ENCODE data around the gene XPNPEP2.
A peak's percentile ranks its signal among the peaks of the same experiment; 100 is the strongest.
"Not testable (repeated sequence)": the region's sequence is repeated elsewhere in the genome, so short reads cannot be mapped to it uniquely, and the experiment has no call there.

Gene XPNPEP2

DNA sequence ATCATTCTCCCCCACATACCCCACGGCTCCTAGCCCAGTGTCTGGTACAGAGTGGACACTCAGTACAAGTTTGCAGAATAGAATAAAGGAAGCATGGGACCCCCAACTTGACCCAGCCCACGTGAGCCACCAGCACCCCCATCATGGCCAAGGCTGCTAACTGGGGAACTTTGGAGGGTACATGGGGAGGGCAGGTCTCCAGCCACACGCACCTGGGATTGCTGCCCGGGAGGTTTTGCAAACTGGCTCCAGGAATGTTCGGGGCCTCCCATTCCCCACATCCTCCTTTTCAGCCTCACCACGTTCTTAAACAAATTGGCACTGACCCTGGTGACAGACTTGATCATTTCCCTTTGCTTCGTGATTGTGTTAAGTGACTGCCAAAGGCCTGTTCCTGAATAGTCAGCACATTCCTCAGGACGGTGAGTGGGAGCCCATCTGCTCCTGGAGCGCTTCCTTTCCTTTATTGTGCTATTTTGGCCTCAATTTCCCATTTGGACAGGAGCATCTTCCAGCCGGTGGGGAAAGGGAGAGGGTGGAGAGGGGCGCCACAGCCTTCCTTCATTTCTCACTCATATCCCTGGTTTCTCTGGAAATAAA, 18.7 kb upstream of the XPNPEP2 start:
- no peak for DNase-seq (ENCODE audit: low spot score)

DNA sequence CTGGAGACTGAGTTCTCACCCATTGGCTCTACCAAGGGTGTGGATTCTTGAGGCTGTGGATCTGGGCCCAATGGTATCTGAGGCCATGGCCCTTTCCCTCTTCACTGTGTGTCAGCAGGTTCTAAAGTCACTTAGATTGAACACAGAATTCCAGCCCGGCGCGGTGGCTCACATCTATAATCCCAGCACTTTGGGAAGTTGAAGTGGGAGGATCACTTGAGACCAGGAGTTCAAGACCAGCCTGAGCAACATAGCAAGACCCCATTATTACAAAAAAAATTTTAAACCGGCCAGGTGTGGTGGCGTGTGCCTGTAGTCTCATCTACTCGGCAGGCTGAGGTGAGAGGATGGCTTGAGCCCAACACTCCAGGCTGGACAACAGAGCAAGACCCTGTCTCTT, 18.0 kb upstream of the XPNPEP2 start:
- DNase-seq (ENCODE audit: low spot score), result no peak

DNA sequence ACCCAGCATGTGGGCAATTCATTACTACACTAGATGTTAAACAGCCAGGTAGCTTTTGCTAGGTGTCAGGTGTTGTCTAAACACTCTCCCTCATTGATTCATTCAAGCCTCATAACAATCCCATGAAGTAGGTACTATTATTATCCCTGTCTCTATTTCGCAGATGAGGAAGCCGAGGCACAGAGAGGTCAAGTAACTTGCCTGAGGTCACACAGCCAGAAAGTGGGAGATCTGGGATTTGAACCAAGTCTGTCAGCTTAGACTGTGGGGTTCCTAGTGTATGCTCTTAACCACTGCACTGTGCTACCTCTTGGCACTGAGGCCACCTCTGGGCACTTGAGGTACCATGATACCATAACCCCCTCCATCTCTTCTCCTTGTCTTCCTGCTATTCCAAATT, 17.4 kb upstream of the XPNPEP2 start:
- no peak for DNase-seq (ENCODE audit: low spot score)

DNA sequence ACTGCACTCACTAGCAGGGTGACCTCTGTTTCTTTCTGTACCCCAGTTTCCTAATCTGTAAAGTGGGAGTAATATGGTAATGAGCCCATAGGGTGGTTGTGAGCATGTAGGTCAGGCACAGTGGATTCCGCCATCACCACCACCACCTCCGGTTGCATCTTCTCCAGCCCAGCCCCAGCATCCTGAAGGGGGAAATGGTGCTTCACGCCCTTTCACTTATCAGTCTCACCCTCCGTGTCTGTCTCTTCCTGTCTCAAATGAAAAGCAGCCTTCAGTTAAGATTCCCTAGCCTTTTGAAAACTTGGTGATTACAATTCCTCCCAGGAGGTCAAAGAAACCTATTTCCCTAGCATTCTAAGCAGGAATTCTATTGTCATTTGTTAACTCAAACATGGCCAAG, 16.9 kb upstream of the XPNPEP2 start:
- DNase-seq (ENCODE audit: low spot score), result no peak

DNA sequence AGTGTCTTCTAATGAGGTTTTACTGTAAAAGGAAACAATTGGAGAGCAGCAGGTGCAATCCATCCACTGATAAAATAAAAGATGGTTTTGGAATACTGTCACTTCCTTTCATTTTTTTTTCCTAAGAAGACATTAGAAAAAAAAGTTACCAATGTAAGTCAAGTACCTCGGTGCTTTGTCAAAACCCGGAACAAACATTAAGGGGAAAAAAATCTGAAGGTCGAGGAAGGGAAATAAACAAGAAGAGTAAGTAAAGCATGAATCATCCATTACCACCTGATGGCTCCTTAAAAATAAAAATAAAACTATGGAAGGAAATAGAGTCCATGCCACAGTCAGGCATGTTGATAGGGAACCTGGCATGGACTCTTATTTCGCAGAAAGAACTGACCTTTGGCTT, 15.3 kb upstream of the XPNPEP2 start:
- no peak for DNase-seq (ENCODE audit: low spot score)

DNA sequence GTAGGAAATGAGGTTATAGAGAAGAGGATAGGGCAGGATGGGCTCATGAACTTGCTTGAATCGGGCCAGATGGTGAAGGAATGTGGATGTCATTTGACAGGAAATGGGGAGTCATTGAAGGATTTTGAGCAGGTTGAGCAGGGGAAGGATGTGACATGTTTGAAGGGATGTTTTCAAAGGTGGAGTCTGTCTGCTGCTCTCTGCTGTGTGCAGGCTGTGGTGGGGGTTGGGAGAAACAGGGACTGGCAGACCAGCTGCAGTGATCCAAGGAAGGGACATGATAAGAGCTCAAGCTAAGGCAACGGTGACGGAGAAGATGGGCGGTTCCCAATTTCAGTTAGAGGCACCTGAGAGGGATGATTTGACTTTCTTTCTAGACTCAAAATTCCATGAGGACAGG, 14.0 kb upstream of the XPNPEP2 start:
- no peak for DNase-seq (ENCODE audit: low spot score)

DNA sequence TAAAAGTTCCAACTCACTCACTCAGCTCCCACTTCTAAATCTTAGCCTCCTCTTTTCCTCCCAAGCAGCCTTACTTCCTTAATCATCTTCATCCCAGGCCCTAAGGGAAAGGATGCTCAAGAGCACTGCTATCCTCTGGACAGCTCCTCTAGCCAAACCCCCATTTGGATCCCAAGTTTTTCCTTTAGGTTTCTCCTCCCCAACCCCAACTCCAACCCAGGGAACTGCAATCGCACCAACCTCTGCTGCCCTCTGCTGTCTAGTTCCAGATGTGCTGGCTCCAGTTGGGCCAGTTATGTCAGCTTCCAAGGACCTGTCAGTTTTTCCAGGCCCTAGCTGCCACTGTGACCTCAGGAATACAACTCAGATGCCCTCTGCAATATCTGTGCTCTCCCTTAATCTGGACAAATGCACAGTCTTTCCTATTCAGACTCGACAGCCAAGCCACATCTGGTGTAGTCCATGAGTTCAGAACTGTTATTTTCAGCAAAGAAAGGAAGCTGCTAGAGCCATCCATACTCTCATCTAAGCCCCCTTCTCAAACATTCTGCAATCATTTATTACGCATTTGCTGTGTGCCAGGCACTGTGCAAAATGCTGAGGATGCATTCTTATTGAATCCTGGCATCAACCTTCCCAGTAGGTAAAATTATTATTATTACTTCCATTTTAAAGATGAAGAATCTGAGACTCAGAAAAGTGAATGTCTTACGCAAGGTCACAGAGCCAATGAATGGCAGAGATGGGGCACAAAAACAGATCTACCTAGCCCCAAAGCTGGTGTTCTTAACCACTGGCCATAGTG, 12.3 kb upstream of the XPNPEP2 start:
- peak; percentile 27 for DNase-seq (ENCODE audit: low spot score)

DNA sequence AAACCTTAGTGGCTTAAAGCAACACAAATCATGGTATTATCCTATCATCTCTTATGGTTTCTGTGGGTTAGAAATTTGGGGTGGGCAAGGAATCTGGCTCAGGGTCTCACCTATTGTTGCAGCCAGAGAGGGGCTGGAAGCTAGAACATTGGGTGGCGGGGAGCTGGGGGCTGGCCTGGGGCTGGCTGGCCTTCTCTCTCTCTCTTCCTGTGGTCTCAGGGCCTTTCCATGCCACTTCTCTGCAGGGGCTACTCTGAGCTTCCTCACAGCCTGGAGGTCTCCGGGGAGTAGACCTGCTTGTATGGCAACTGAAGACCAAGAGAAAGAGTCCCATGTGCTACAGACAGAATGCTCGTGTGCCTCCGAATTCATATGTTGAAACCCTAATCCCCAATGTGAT, 10.7 kb upstream of the XPNPEP2 start:
- DNase-seq (ENCODE audit: low spot score), result no peak

DNA sequence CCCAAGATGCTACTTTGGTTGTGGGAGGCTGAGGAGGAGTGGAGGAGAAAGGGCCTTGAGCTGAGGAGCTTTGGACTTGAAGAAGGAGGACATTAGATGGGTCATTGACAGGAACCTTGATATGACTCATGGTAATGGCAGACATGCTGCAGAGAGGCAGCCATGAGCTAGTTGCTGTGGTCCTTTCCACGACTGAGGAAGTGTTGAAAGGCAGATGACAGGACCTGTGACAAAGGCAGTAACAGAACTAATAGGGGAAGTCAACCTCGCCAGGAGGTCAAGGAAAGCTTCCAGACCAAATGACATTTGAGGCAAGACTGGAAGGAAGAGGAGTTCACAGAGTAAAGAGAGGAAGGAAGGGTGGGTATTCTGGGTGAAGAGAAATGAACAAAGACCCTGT, 7.6 kb upstream of the XPNPEP2 start:
- no peak for DNase-seq (ENCODE audit: low spot score)

DNA sequence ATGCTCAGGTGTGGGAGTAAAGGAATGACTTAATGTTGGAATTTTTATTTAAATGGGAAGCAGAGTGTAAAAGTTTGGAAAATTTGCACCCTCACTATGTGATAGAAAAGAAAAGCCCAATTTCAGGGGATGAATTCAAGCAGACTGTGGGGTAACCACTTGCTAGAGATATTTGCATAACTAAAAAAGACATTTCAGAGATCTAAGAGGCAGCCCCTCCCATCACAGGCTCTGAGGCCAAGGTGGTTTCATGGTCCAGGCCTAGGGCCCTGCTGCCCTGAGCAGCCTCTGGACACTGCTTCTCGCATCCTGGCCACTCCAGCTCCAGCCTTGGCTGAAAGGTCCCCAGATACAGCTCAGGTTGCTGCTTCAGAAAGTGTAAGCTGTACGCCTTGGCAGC, 5.9 kb upstream of the XPNPEP2 start:
- no peak for DNase-seq (ENCODE audit: low spot score)

DNA sequence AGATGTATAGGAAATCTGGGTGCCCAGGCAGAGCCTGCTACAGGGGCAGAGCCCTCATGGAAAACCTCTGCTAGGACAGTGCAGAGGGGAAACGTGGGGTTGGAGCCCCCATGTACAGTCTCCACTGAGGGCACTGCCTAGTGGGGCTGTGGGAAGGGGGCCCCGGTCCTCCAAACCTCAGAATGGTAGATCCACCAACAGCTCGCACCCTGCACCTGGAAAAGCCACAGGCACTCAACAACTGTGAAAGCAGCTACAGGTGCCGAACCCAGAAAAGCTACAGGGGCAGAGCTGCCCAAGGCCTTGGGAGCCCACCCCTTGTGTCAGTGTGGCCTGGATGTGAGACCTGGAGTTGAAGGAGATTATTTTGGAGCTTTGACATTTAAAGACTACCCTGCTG, 5.4 kb upstream of the XPNPEP2 start:
- no peak for DNase-seq (ENCODE audit: low spot score)

DNA sequence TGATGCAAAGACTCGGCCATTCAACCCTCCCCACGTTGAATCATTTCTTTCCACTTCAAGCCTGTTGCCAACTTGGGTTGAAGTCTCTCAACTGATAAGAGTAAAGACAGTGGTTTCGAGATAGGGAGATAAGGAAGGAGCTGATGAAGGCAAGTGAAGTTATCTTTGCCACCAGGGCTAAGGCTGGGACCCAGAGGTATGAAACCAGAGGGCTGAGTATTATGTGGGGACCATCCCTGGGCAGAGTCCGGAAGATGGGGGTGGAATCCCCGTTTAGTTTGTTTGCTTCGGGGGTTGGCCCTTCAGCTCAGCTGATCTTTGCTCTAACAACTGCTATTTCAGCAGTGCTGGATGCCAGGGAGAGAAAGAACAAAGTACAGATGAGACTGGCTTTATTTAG, 2.3 kb upstream of the XPNPEP2 start:
- DNase-seq (ENCODE audit: low spot score), result no peak

DNA sequence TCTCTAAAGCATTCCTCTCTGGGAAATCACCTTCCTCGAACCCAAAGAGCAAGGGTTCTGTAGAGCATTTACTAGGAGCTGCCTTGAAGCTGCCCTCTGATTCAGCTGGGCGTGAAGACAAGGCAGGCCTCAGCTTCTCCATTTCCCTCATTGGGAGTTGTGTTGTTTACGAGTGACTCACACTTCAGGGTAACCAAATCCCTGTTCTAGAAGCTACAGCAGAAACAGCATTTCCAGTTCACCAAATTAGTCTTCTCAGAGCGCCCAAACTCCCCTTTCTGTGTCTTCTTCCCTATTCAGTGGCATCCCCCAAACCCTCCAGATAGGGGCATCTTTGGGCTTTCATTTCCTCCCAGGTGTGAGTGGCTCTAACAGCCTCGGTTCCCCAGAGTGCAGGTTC, 863 bp upstream of the XPNPEP2 start:
- no peak for DNase-seq (ENCODE audit: low spot score)

DNA sequence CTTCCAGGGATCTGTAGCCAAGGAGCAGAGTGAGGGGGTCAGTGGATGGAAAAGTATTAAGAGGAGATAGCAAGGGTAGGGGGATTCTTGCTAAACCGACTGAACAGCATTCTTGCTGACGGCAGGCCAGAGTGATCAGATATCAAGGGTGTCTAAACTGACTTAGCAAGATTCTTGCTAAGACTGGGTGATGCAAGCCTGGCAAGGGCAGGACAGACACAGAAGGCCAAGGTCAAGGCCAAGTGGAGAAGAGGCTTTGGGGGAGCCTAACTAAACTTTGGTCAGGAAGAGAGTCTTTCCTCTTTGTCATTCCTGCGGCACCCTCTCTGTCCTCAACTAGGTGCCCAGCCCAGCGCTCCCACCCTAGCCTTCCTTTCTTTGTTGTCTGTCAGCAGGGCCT, 799 bp downstream of the XPNPEP2 start:
- DNase-seq (ENCODE audit: low spot score), result no peak

DNA sequence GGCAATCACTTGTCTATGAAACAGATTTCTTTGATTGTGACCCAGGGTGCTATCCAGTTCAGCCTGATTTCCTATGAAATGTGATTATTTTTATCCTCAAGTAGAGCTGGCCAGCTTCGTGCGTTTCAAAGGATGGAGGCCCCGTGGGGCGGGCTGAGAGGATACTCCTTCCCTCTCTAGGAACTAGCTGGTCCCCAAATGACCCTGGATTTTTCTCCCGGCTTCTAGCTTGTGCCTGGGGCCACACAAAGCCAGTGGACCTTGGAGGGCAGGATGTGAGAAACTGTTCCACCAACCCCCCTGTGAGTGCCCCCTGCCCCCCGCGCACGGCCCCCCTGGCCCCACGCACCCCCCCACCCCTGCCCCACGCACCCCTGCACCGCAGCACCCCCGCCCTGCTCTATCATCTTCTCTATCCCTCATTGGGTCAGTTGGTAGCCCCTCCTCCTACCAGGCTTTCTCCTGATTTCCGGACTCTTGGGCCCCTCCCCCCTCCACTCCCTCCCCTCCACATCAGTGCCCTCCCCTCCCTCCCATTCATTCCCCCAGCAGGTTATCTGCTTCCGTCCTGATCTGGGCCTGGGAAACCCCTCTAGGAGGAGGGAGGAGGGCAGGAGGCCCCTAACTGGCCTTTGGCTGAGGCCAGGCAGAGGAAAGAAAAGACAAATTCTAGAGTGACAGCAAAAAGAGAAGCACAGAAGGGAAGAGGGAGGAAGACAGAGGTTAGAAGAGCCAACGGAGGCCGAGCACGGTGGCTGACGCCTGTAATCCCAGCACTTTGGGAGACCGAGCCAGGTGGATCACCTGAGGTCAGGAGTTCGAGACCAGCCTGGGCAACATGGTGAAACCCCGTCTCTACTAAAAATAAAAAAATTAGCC, 3.3 kb downstream of the XPNPEP2 start:
- DNase-seq (ENCODE audit: low spot score), result no peak

DNA sequence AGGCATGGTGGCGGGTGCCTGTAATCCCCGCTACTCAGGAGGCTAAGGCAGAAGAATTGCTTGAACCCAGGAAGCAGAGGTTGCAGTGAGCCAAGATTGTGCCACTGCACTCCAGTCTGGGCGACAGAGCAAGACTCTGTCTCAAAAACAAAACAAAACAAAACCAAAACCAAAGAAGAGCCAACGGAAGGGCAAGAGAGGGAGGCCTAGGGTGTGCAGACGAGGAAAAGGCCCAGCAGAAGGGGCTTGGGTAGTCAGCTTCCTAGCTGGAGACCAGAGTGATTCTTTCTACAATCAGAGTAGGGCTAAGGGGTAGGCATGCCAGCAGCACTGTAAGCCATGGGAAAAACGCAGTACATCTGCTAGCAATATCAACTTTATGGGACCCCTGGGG, 4.0 kb downstream of the XPNPEP2 start:
- DNase-seq (ENCODE audit: low spot score), result not testable (repeated sequence)

DNA sequence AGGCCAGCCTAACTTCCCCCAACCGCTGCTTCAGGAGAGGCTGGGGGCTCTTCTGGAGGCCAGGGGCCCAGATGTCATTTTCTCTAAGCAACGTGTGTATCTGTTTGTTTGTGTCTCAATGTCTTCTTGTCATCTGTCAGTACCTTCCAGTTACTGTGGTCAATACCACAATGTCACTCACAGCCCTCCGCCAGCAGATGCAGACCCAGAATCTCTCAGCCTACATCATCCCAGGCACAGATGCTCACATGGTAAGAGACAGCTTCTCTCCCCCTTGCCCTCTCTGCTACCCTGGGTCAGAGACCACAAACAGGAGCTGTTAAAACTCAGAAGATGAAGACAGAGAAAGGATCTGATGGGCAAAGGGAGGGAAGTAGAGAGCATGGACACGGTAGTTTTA, 5.0 kb downstream of the XPNPEP2 start:
- no peak for DNase-seq (ENCODE audit: low spot score)

DNA sequence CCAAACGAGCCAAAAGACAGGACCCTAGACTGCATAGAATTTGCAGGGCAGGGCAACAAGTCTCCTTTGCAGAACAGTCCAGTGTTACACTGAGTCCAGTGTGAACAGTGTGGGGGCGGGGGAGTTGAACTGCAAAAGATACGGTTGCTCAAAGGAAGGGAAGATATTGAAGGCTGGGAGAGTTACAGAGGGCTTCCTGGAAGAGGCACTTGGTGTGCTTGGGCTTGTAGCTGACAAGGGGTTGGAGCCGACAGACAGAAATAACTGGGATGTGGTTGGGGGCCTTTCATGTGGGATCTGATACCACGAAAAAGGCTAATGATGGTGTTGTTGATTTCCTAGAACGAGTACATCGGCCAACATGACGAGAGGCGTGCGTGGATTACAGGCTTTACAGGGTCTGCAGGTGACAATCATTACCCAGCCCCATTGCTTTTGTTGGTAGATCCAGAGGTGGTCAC, 6.1 kb downstream of the XPNPEP2 start:
- no peak for DNase-seq (ENCODE audit: low spot score)

DNA sequence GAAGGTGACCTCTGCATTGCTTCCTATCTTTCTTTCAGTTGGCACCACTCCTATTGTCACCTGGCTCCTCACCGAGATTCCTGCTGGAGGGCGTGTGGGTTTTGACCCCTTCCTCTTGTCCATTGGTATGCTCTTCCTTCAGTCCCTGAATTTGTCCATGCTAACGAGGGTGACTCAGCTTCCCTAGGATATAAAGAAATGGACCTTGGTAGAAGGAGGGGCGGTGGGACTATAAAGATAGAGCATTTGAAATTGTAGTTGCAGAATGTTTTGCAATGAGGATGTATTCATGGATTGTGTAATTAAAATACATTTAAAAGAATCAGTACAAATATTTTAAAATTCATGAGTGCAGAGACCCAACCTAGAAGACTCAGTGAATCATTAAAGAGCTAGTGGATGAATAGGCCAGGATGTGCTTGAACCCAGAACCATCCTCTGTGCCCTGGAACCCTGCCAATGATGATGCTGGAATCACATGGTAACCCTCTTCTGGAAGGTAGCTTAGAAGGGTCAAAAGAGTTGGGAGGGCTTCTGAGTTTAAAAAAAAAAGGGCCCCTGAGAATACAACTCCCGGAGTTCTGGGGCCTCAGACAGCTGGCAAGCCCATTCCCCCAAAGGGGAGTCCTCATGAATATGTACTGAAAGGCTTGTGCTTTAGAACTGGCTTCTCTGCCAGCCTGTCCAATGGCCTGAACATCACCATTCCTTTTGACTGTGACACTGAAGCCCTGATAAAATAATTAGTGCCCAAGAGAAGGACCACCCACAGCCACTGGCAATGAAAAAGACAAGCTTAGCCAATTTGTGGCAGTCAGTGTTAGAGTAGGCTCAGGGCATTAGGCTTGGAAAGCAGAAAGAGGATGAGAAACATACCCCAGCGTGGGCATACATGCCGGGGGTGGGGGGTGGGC, 8.0 kb downstream of the XPNPEP2 start:
- no peak for DNase-seq (ENCODE audit: low spot score)

DNA sequence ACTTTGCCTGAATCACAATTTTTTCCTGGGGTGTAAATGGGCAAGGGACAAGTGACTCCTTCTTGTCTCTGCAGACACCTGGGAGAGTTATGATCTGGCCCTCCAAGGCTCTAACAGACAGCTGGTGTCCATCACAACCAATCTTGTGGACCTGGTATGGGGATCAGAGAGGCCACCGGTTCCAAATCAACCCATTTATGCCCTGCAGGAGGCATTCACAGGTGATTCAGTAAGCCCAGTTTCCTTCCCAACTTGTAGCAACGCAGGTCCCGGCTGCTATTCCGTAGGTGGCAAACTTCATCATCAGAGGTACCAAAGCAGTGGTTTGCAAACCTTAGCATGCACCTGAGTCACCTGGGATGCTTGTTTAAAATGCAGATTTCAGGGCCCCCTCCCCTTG, 8.8 kb downstream of the XPNPEP2 start:
- DNase-seq (ENCODE audit: low spot score), result no peak

DNA sequence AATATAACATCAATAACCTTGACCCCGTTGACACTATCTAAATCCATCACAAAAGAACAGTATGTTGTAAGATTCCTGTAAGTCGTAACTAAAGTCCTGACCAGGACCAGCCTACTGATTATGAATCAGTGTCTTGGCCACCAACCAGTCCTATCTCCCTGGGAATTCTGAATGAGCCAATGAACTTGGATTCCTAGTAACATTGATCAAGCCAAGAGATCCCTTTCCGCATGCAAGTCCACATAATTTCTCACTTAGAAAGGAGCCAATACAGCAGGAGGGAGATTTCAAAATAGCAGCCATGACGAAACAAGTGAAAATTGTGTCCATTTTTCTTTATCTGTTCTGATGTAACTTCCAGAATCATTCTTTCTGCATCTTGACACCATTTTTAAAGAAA, 9.5 kb downstream of the XPNPEP2 start:
- no peak for DNase-seq (ENCODE audit: low spot score)

DNA sequence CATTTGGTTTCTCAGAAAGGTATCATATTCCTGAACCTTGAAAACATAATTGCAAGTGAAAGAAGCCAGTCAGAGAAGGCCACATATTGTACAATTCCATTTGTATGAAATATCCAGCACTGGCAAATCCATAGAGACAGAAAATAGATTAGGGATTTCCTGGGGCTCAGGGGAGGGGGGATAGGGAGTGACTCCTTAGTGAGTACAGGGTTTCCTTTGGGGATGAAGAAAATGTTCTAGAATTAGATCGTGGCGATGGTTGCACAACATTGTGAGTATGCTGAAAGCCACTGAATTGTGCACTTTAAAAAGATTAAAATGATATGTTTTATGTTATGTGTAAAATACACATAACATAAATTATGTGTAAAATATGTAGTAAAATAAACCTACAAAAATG, 10.3 kb downstream of the XPNPEP2 start:
- DNase-seq (ENCODE audit: low spot score), result no peak
